ENCODE data around the gene MT1X.
"Not testable (repeated sequence)": the region's sequence is repeated elsewhere in the genome, so short reads cannot be mapped to it uniquely, and the experiment has no call there.

DNA sequence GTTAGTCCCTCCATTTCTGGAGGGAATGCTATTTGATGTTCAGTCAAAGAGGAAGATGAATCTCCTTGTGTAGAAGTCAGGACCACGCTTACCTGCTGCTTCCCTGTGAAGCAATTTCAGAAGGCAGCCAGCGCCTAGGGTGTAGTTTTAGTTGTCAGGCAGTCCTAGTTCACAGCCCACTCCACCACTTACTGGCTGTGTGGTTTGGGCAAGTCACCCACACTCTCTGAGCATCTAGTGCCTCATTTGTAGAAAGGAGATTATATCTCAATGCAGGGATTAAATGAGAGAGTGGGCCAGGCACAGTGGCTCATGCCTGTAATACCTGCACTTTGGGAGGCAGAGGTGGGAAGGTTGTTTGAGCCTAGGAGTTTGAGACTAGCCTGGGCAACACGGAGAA, 10.1 kb upstream of the MT1X start:
- TF ChIP-seq, protein P1, sequence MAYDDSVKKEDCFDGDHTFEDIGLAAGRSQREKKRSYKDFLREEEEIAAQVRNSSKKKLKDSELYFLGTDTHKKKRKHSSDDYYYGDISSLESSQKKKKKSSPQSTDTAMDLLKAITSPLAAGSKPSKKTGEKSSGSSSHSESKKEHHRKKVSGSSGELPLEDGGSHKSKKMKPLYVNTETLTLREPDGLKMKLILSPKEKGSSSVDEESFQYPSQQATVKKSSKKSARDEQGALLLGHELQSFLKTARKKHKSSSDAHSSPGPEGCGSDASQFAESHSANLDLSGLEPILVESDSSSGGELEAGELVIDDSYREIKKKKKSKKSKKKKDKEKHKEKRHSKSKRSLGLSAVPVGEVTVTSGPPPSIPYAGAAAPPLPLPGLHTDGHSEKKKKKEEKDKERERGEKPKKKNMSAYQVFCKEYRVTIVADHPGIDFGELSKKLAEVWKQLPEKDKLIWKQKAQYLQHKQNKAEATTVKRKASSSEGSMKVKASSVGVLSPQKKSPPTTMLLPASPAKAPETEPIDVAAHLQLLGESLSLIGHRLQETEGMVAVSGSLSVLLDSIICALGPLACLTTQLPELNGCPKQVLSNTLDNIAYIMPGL (CRISPR knock-in tag; IDR thresholded peaks at IDR 0.05) = not testable (repeated sequence)
- not testable (repeated sequence) for TF ChIP-seq FOXK1 (CRISPR knock-in tag; IDR thresholded peaks at IDR 0.05); ZNF138 (CRISPR knock-in tag; conservative IDR thresholded peaks at IDR 0.05); CBFB (CRISPR knock-in tag; IDR thresholded peaks at IDR 0.05; ENCODE audit: low read depth); SP1 (CRISPR knock-in tag; conservative IDR thresholded peaks at IDR 0.05); ZNF416 (CRISPR knock-in tag; IDR thresholded peaks at IDR 0.05); ZNF232 (CRISPR knock-in tag; IDR thresholded peaks at IDR 0.05); CREM (CRISPR knock-in tag; IDR thresholded peaks at IDR 0.05)
- TF ChIP-seq, protein P2, sequence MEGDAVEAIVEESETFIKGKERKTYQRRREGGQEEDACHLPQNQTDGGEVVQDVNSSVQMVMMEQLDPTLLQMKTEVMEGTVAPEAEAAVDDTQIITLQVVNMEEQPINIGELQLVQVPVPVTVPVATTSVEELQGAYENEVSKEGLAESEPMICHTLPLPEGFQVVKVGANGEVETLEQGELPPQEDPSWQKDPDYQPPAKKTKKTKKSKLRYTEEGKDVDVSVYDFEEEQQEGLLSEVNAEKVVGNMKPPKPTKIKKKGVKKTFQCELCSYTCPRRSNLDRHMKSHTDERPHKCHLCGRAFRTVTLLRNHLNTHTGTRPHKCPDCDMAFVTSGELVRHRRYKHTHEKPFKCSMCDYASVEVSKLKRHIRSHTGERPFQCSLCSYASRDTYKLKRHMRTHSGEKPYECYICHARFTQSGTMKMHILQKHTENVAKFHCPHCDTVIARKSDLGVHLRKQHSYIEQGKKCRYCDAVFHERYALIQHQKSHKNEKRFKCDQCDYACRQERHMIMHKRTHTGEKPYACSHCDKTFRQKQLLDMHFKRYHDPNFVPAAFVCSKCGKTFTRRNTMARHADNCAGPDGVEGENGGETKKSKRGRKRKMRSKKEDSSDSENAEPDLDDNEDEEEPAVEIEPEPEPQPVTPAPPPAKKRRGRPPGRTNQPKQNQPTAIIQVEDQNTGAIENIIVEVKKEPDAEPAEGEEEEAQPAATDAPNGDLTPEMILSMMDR (IDR thresholded peaks at IDR 0.05) = not testable (repeated sequence)
- TF ChIP-seq, protein P3, sequence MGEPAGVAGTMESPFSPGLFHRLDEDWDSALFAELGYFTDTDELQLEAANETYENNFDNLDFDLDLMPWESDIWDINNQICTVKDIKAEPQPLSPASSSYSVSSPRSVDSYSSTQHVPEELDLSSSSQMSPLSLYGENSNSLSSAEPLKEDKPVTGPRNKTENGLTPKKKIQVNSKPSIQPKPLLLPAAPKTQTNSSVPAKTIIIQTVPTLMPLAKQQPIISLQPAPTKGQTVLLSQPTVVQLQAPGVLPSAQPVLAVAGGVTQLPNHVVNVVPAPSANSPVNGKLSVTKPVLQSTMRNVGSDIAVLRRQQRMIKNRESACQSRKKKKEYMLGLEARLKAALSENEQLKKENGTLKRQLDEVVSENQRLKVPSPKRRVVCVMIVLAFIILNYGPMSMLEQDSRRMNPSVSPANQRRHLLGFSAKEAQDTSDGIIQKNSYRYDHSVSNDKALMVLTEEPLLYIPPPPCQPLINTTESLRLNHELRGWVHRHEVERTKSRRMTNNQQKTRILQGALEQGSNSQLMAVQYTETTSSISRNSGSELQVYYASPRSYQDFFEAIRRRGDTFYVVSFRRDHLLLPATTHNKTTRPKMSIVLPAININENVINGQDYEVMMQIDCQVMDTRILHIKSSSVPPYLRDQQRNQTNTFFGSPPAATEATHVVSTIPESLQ (CRISPR knock-in tag; IDR thresholded peaks at IDR 0.05) = not testable (repeated sequence)
- TF ChIP-seq, protein P4, sequence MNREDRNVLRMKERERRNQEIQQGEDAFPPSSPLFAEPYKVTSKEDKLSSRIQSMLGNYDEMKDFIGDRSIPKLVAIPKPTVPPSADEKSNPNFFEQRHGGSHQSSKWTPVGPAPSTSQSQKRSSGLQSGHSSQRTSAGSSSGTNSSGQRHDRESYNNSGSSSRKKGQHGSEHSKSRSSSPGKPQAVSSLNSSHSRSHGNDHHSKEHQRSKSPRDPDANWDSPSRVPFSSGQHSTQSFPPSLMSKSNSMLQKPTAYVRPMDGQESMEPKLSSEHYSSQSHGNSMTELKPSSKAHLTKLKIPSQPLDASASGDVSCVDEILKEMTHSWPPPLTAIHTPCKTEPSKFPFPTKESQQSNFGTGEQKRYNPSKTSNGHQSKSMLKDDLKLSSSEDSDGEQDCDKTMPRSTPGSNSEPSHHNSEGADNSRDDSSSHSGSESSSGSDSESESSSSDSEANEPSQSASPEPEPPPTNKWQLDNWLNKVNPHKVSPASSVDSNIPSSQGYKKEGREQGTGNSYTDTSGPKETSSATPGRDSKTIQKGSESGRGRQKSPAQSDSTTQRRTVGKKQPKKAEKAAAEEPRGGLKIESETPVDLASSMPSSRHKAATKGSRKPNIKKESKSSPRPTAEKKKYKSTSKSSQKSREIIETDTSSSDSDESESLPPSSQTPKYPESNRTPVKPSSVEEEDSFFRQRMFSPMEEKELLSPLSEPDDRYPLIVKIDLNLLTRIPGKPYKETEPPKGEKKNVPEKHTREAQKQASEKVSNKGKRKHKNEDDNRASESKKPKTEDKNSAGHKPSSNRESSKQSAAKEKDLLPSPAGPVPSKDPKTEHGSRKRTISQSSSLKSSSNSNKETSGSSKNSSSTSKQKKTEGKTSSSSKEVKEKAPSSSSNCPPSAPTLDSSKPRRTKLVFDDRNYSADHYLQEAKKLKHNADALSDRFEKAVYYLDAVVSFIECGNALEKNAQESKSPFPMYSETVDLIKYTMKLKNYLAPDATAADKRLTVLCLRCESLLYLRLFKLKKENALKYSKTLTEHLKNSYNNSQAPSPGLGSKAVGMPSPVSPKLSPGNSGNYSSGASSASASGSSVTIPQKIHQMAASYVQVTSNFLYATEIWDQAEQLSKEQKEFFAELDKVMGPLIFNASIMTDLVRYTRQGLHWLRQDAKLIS (CRISPR knock-in tag; IDR thresholded peaks at IDR 0.05; ENCODE audit: borderline replicate concordance) = not testable (repeated sequence)
- TF ChIP-seq, protein P5, sequence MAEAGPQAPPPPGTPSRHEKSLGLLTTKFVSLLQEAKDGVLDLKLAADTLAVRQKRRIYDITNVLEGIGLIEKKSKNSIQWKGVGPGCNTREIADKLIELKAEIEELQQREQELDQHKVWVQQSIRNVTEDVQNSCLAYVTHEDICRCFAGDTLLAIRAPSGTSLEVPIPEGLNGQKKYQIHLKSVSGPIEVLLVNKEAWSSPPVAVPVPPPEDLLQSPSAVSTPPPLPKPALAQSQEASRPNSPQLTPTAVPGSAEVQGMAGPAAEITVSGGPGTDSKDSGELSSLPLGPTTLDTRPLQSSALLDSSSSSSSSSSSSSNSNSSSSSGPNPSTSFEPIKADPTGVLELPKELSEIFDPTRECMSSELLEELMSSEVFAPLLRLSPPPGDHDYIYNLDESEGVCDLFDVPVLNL (CRISPR knock-in tag; IDR thresholded peaks at IDR 0.05; ENCODE audit: borderline replicate concordance, low read depth) = not testable (repeated sequence)
- TF ChIP-seq, protein P6, sequence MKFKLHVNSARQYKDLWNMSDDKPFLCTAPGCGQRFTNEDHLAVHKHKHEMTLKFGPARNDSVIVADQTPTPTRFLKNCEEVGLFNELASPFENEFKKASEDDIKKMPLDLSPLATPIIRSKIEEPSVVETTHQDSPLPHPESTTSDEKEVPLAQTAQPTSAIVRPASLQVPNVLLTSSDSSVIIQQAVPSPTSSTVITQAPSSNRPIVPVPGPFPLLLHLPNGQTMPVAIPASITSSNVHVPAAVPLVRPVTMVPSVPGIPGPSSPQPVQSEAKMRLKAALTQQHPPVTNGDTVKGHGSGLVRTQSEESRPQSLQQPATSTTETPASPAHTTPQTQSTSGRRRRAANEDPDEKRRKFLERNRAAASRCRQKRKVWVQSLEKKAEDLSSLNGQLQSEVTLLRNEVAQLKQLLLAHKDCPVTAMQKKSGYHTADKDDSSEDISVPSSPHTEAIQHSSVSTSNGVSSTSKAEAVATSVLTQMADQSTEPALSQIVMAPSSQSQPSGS (CRISPR knock-in tag; IDR thresholded peaks at IDR 0.05; ENCODE audit: borderline replicate concordance, low read depth) = not testable (repeated sequence)
- TF ChIP-seq, protein P7, sequence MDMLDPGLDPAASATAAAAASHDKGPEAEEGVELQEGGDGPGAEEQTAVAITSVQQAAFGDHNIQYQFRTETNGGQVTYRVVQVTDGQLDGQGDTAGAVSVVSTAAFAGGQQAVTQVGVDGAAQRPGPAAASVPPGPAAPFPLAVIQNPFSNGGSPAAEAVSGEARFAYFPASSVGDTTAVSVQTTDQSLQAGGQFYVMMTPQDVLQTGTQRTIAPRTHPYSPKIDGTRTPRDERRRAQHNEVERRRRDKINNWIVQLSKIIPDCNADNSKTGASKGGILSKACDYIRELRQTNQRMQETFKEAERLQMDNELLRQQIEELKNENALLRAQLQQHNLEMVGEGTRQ (CRISPR knock-in tag; IDR thresholded peaks at IDR 0.05) = not testable (repeated sequence)
